ENCODE measurements around the gene KDM1B. TPM values are rescaled to one million over a fixed set of nuclear protein-coding genes. Genes with fewer than 3 reads are reported as not detected.

Gene KDM1B
- total and polyA plus RNA-seq, 9 of the 15 experiments (the other 6 are each of a cell fraction or from before 2014, with no cell fraction given): 1.4 to 58.9 (median 36.3) TPM

- ChIA-PET CTCF (ENCODE audit: low intra/inter-chr PET ratio) (no interaction called here), POLR2A (interaction anchor here (0.7 to 1.3 kb wide), 3 partner anchors 12 to 29 kb away, joined by 3 to 6 read pairs (median 3); no protein-coding TSS in a partner anchor)
- Histone ChIP-seq H3K36me3 (ENCODE audit: control insufficient read depth, insufficient read depth, low read length) (peaks cover 47% of the 10 kb centered on the region; the same call in 2 of the 3 replicates), H3K9me3 (replicated peaks; ENCODE audit: control insufficient read depth, insufficient read depth, low read depth, low read length) (no peaks in the 10 kb centered on the region), H2AFZ (ENCODE audit: low read depth, low read length) (no peak overlapping the region), H4K20me1 (replicated peaks; ENCODE audit: control insufficient read depth, insufficient read depth, low read length) (no peaks in the 10 kb centered on the region), H3K27ac (ENCODE audit: extremely low read depth, low read depth, low read length) (no peak overlapping the region), H3K79me2 (ENCODE audit: control insufficient read depth, insufficient read depth, low read length) (no peaks in the 10 kb centered on the region), H3K4me3 (no peak overlapping the region), H3K4me1 (replicated peaks in 1 of 2; ENCODE audit: control insufficient read depth in 2 of 2, insufficient read depth in 2 of 2, low read length in 2 of 2) (peaks cover 0 to 3% of the 10 kb centered on the region in 2 experiments; a peak in 1 of 5 replicates), H3K9ac (ENCODE audit: insufficient read depth in 1 of 2, low read depth in 2 of 2, low read length in 2 of 2) (peak overlapping the region in 1 of 2 experiments; percentile 69; a peak in 1 of 4 replicates), H3K27me3 (ENCODE audit: control insufficient read depth in 2 of 2, insufficient read depth in 2 of 2, low read length in 2 of 2) (no peaks in the 10 kb centered on the region), H3K4me2 (ENCODE audit: insufficient read depth, low read length) (no peak overlapping the region), H3K9me1 (ENCODE audit: control insufficient read depth, insufficient read depth, low read length) (no peaks in the 10 kb centered on the region)
- ATAC-seq (no peak), FAIRE-seq (no peak), DNase-seq (ENCODE audit: extremely low read depth in 1 of 4, low spot score in 3 of 4) (no peak)
- 93% methylated on average over 9 of the region's 10 CpGs for WGBS (ENCODE audit: insufficient coverage, low coverage, missing lambda C conversion rate)
- intact Hi-C loops (cut with micrococcal nuclease): no loop called here
- in situ Hi-C loops (cut with MboI): no loop called here
- no TSS peak for BruUV-seq (replicated peaks)
- TF ChIP-seq SETDB1 (IDR thresholded peaks at IDR 0.05; ENCODE audit: low read length) (no peak), VEZF1 (CRISPR knock-in tag; IDR thresholded peaks at IDR 0.05) (no peak), SIRT6 (IDR thresholded peaks at IDR 0.05; ENCODE audit: low read depth, low read length) (no peak), ZFP1 (CRISPR knock-in tag; IDR thresholded peaks at IDR 0.05) (no peak), GABPB2 (CRISPR knock-in tag; conservative IDR thresholded peaks at IDR 0.05) (no peak), FOXK1 (CRISPR knock-in tag; IDR thresholded peaks at IDR 0.05; ENCODE audit: borderline replicate concordance) (no peak), E4F1 (CRISPR knock-in tag; IDR thresholded peaks at IDR 0.05; ENCODE audit: borderline replicate concordance) (no peak), SRSF3 (IDR thresholded peaks at IDR 0.05; ENCODE audit: insufficient read depth, low read length) (no peak), ZBTB2 (IDR thresholded peaks at IDR 0.05) (no peak), BRD4 (IDR thresholded peaks at IDR 0.05) (no peak), NCOA1 (IDR thresholded peaks at IDR 0.05; ENCODE audit: low read depth) (no peak), POLR2AphosphoS5 (IDR thresholded peaks at IDR 0.05; ENCODE audit: control insufficient read depth, insufficient read depth, low read depth, low read length) (no peak), MXD1 (CRISPR knock-in tag; IDR thresholded peaks at IDR 0.05; ENCODE audit: borderline replicate concordance, poor library complexity, severe bottlenecking) (no peak), FOXO4 (CRISPR knock-in tag; IDR thresholded peaks at IDR 0.05) (no peak), FOXA3 (CRISPR knock-in tag; conservative IDR thresholded peaks at IDR 0.05 in 1 of 2, IDR thresholded peaks at IDR 0.05 in 1 of 2) (no peak)
Measured at GRCh38 chr6:18187701-18188100, 32.5 kb downstream of the KDM1B start.

Measured in K562 (cell line).